G401.6 (cell line): ENCODE measurements around the gene MFSD8.
"Not testable (repeated sequence)": the region's sequence is repeated elsewhere in the genome, so short reads cannot be mapped to it uniquely, and the experiment has no call there.

Source experiments
- FAIRE-seq: peaks from 2 replicates; lab custom pipeline; 2012; peaks lifted over from hg19 to GRCh38; lab: Jason Lieb, UNC

MFSD8 gene

DNA sequence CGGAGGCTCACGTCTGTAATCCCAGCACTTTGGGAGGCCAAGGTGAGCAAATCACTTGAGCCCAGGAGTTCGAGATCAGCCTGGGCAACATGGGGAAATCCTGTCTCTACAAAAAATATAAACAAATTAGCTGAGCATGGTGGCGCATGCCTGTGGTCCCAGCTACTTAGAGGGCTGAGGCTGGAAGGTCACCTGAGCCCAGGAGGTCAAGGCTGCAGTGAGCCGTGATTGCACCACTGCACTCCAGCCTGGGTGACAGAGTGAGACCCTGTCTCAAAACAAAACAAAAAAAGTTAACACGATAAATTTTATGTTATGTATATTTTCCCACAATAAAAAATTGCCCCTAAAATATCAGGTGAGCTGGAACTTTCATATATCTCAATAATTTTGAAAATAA, 33.1 kb downstream of the MFSD8 start:
- FAIRE-seq: not testable (repeated sequence)

DNA sequence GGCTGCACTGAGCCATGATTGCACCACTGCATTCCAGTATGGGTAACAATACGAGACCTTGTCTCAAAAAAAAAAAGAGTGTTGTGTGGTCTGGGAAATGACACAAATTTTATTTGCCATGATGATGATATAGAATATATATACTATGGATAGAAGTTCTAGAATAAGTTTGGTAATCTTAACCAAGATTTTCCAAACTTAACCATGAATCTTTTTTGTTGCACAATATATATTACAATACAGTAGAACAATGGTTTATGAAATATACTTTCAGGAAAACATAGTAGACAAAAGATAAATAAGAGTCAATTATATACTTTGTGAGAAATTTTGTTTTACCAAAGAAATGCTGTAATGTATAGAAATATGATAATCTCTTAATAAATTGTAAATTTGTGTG, 34.8 kb downstream of the MFSD8 start:
- peak; percentile 75 for FAIRE-seq

DNA sequence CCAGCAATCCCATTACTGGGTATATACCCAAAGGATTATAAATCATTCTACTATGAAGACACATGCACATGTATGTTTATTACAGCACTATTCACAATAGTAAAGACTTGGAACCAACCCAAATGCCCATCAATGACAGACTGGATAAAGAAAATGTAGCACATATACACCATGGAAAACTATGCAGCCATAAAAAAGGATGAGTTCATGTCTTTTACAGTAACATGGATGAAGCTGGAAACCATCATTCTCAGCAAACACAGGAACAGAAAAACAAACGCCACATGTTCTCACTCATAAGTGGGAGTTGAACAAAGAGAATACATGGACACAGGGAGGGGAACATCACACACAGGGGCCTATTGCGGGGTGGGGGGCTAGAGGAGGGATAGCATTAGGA, 39.3 kb downstream of the MFSD8 start:
- FAIRE-seq: not testable (repeated sequence)

DNA sequence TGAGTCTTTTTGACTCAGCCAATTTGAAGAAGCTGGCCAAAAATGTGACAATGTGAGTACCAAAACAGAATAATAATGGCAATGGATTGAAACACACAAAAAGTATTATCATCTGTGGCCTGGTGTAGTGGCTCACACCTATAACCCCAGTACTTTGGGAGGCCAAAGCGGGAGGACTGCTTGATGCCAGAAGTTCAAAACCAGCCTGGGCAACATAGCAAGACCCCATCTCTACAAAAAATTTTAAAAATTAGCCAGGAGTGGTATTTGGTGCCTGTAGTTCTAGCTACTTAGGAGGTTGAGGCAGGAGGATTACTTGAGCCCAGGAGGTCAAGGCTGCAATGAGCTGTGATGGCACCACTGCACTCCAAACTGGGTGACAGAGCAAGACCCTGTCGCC, 42.7 kb downstream of the MFSD8 start:
- FAIRE-seq: no peak

DNA sequence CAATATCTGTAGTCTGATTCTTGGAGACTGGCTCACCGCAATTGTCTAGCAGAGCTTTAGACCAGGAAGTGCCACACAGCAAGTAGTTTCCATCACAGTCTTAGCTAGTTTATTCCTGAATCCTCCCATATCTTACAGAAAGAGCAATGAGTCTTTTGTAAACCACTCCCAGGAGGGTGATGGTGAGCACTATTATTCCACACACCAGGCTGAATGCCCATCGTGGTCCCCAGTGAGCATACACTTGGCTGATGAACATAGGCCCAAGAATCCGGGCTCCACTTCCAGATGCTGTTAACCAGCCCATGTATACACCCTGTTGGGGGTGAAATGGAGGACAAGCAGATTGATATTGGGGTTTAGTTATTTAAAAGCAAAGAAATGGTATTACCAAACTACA, 44.5 kb downstream of the MFSD8 start:
- no peak for FAIRE-seq

DNA sequence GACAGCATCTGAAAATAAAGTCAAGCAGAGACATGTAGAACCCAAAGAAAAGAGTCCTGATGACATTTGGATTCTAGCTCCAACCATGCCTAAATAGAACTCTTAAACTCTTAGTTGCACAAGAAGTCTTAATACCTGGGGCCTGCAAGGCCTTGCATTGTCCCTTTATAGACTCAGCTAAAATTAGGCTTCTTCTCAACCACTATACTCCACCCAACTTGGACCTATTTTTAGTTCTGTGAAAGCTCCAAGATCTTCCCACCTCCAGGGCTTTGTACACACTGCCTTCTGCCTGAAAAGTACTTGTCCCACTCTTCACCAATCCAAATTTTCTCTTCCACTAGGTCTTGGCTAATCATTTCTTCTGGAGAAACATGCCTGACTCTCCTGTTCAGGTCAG, 47.8 kb downstream of the MFSD8 start:
- FAIRE-seq: no peak

DNA sequence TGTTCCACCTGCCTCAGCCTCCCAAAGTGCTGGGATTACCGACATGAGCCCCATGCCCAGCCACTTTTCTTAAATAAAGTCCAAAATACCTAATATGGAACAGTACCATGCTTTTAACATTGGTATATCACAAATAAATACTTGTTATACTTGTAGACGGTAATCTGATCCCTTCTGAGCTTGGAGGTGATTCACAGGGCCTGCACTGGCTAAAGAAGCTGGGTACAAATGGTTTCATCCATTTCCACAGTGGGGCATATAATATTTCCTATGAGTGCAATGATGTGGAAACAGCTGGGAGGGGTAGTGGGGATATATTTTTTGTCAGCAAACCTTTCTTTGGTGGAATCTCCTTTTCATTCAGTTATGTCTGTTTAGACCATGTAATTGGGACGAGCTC, 48.5 kb downstream of the MFSD8 start:
- FAIRE-seq: no peak

DNA sequence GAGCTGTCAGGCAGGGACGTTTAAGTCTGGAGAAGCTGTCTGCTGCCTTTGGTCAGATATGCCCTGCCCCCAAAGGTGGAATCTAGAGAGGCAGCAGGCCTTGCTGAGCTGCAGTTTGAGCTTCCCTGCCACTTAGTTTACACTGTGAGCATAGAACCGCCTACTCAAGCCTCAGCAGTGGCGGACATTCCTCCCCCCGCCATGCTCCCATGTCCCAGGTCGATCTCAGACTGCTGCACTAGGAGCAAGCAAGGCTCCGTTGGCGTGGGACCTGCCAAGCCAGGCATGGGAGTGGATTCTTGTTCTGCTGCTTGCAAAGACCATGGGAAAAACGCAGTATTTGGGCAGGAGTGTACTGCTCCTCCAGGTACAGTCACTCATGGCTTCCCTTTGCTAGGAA, 59.9 kb downstream of the MFSD8 start:
- FAIRE-seq: no peak

DNA sequence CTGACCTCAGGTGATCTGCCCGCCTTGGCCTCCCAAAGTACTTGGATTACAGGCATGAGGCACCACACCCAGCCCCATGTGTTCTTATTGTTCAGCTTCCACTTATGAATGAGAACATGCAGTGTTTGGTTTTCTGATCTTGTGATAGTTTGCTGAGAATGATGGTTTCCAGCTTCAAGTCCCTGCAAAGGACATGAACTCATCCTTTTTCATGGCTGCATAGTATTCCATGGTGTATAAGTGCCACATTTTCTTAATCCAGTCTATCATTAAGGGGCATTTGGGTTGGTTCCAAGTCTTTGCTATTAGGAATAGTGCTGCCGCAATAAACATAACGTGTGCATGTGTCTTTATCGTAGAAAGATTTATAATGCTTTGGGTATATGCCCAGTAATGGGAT, 65.3 kb downstream of the MFSD8 start:
- not testable (repeated sequence) for FAIRE-seq

DNA sequence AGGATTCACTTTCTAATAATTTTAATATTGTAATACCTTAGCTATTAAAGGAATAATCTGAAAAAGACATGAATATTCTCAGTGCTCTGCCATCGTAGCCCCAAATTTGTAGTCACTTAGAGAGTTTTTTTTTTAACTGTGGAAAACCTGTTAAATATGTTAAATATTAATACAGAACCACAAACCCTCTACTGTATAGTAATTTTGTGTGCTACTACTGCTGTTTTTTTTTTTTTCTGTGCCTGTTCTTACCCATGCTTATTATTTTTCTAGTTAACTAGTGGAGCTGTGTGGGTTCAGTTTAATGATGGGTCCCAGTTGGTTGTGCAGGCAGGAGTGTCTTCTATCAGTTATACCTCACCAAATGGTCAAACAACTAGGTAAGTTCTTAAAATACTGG, 68.4 kb downstream of the MFSD8 start:
- no peak for FAIRE-seq

DNA sequence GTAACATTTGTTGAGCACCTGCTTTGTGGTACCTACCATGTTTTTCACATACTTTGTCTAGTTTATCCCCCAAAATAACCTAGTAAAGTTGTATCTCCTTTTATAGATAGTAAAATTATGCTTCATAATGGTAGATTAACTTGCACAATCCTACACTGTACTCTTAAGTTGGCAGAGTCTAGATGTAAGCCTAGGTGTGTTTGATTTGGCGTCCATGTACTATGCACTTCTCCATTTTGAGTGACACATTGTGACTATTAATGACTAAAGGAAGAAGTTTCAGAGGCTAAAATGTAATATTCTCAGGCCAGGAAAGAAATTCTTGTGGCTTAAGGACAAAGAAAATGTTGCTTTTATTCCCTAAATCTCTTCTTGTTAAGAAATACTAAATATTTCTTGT, 68.9 kb downstream of the MFSD8 start:
- no peak for FAIRE-seq

DNA sequence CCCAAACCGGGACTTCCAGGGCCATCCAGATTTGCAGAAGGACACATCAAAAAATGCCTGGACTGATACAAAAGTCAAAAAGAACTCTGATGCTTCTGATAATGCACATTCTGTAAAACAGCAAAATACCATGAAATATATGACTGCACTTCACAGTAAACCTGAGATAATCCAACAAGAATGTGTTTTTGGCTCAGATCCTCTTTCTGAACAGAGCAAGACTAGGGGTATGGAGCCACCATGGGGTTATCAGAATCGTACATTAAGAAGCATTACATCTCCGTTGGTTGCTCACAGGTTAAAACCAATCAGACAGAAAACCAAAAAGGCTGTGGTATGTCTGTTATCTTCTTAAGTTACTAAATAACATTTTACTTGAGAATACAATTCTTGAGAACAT, 75.1 kb downstream of the MFSD8 start:
- FAIRE-seq: no peak

DNA sequence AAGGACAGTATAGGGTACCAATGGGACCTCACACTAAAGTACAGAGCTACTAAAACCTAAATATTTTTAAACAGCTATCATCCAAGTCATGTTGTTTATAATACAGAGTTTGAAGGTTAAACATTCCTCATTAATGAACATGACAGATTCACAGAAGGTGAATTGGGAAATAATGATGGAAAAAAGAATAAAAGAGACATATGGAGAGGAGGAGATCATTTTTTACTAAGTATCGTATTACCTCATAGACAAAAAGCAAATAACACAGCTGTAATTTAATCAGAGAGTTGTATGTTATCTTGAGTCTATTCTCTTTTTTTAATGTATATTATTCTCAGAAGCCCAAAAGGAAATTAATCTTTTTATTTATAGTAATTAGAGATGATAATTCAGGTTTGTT, 76.4 kb downstream of the MFSD8 start:
- FAIRE-seq: no peak

DNA sequence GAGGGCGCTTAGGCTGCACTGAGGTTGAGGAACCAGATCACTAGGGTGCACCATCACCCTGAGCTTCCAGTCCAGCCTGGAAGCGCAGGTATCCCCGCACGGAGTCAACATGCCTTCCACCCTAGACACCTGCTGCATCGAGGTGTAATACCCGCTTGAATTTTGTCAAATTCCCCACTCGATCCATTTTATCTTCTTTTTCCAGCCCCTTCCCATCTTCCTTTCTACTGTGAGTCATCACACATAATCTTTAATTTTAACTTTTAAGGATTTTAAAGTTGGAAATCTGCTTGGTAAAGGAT, 83.5 kb downstream of the MFSD8 start:
- FAIRE-seq: no peak

DNA sequence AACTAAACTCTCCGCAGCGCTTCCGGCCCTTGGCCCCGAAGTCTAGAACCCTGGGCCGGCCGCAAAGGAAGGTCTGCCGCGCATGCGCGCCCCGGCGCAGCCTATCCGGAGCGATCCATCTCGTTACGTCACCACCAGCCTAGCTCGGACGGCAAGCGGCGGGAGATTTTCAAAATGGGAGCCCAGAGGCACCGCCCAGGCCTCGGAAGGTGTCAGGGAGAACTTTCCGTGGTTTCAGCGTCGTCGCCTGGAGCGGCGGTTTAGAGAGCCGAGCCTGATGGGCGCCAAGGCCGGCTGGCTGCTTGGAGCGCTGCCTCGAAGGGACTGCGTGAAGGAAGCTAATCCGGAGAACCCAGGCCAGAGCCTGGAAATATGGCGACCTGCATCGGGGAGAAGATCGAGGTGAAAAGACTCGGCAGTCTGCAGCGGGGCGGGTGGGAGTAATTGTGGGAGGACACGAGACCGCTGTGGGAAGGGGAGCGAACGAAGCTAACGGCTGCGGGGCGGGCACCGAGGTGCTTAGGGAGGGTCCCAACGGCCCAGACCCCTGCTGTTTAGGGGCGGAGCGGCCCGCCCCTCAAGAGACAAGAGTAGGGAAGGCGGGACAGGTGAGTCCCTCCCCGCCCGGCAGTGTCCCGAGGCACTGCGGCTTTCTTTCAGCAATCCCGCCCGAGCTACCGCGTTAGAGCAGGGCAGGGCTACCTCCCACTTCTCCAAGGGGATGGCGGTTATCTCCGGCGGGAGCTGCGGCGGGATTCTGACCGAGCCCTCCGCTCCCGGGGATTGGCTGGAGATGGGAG, 84.0 kb downstream of the MFSD8 start, which contains the start of gene PLK4:
Gene PLK4, plus strand, starts transcription at position 131 of the 800 bp plus-strand sequence. Its CDS starts 242 bp downstream, at position 373.
- FAIRE-seq: peak; percentile 96

DNA sequence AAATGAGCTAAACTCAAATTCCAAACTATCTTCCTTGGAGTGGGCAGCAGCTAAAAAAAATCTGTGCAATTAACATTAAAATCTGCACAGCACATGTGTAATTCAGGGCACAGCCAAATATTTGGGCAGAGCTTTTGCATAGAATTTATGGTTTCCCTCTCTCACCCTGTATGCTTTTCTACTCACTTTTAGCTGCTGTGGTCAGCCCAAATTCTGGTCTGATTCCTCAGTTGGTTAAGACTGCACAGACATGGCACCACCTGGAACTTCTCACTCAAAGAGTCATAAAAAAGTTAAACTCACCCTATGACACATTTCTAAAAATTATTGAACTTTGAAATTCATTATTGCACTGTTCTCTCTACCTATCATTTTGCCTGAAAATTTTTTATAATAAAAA, 89.2 kb downstream of the MFSD8 start:
- FAIRE-seq: no peak

DNA sequence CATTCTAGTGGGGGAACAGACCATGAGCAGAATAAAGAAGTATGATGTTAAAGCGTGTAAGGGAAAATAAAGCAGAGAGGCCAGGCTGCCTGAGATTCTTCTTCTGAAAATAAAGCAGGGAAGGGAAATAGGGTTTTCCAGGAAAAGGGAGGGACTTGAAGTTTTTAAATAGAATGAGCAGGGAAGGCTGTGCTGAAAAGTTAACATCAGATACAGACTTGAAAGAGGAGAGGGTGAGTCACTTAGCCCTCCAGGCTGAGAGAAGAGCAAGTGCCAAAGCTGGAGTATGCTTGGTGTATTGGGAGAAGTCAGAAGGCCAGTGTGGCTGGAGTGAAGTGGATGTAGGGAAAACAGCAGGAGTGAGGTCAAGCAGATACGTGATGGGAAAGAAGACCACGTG, 94.3 kb downstream of the MFSD8 start:
- FAIRE-seq: no peak

DNA sequence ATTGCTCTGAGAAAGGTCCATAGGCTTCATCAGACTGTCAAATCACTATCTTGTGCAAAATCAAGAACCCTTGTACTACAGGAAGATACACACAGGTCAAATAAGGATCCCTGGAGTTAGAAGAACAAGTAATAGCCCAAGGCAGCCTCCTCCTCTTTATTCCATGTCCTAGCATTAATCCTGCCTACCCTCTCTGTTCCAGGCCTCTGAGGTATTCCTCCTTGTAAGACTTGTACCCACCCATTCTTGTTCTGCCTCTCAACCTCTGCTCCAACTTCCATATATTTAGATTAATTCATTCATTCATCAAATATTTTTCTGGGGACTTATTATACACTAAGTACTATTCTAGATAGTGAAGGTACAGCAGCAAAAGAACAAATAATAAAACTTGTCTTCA, 94.7 kb downstream of the MFSD8 start:
- FAIRE-seq: no peak

DNA sequence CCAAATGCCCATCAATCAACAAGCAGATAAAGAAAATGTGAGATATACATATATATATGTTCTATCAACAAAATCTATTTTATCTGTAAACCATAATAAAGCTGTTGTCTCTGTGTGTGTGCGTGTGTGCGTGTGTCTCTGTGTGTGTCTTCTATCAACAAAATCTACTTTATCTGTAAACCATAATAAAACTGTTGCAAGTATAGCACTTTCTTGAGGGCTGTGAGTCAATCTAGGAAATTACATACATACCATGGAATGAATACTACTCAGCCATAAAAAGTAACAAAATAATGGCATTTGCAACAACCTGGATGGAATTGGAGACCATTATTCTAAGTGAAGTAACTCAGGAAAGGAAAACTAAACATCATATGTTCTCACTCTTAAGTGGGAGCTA, 96.8 kb downstream of the MFSD8 start:
- FAIRE-seq: no peak
